CD14-positive monocyte (primary cell): Measurements from ENCODE around the gene PDE11A. TPM values are rescaled to one million over a fixed set of nuclear protein-coding genes. Genes with fewer than 3 reads are reported as not detected.

ENCODE experiments used
- DNase-seq, 3 donors: peaks; one replicate each; pipeline ENCODE4 v3.0.0-alpha.2; 2011 to 2022
- H2AFZ ChIP-seq: 2 replicates; pipeline ENCODE4 v1.6.0; 2012; ENCODE audit warnings: mild to moderate bottlenecking, low read depth, low read length, inconsistent platforms; ENCODE audit not compliant: insufficient read depth, poor library complexity, severe bottlenecking
- H3K27ac ChIP-seq, 2 donors: 1 replicate in 1 of 2; 2 replicates in 1 of 2; pipeline ENCODE4 v1.5.1; 2012 to 2013; ENCODE audit warnings: low read length in 2 of 2, control low read depth in 1 of 2, inconsistent platforms in 1 of 2, low read depth in 1 of 2, mild to moderate bottlenecking in 1 of 2
- H3K27me3 ChIP-seq, 2 donors: one replicate each; pipeline versions ENCODE4 v1.6.0 to v1.6.1; 2011 to 2013; ENCODE audit warnings: low read length in 2 of 2; ENCODE audit not compliant: control insufficient read depth in 2 of 2, insufficient read depth in 2 of 2
- H3K36me3 ChIP-seq, 2 donors: replicated peaks in 1 of 2; 1 replicate in 1 of 2; 2 replicates in 1 of 2; pipeline versions ENCODE4 v1.5.1 to v1.6.1; 2012 to 2013; ENCODE audit warnings: low read length in 2 of 2, control low read depth in 1 of 2, inconsistent platforms in 1 of 2, mild to moderate bottlenecking in 1 of 2; ENCODE audit not compliant: insufficient read depth in 2 of 2, control insufficient read depth in 1 of 2
- H3K4me1 ChIP-seq, 2 donors: 1 replicate in 1 of 2; 2 replicates in 1 of 2; pipeline versions ENCODE4 v1.5.1 to v1.6.1; 2012 to 2013; ENCODE audit warnings: low read length in 2 of 2, control low read depth in 1 of 2, inconsistent platforms in 1 of 2, mild to moderate bottlenecking in 1 of 2, moderate library complexity in 1 of 2; ENCODE audit not compliant: insufficient read depth in 2 of 2, control insufficient read depth in 1 of 2
- H3K4me2 ChIP-seq: replicated peaks from 2 replicates; pipeline ENCODE3; 2012; ENCODE audit warnings: low read length, moderate library complexity, mild to moderate bottlenecking; ENCODE audit not compliant: poor library complexity, severe bottlenecking; ENCODE audit errors: extremely low read depth
- H3K4me3 ChIP-seq, 3 experiments: fragments of 200-600 bp in 1 of 3; sonication (generic) in 1 of 3; replicated peaks in 1 of 3; 1 replicate in 2 of 3; 2 replicates in 1 of 3; pipeline ENCODE4 v1.5.1; 2011 to 2013; ENCODE audit warnings: low read length in 3 of 3, mild to moderate bottlenecking in 3 of 3, control low read depth in 2 of 3, low read depth in 2 of 3, inconsistent platforms in 1 of 3, moderate library complexity in 1 of 3
- H3K79me2 ChIP-seq: 2 replicates; pipeline ENCODE4 v1.6.0; 2012; ENCODE audit warnings: mild to moderate bottlenecking, control low read depth, inconsistent platforms, low read length, moderate library complexity; ENCODE audit not compliant: insufficient read depth
- H3K9ac ChIP-seq: 2 replicates; pipeline ENCODE4 v1.6.0; 2017; ENCODE audit warnings: low read length, mild to moderate bottlenecking; ENCODE audit not compliant: insufficient read depth, poor library complexity, severe bottlenecking
- H3K9me3 ChIP-seq, 2 donors: replicated peaks in 1 of 2; 1 replicate in 1 of 2; 2 replicates in 1 of 2; pipeline versions ENCODE4 v1.5.1 to v1.6.1; 2012 to 2013; ENCODE audit warnings: low read length in 2 of 2, control low read depth in 1 of 2; ENCODE audit not compliant: control insufficient read depth in 1 of 2, insufficient read depth in 1 of 2
- H4K20me1 ChIP-seq: 2 replicates; pipeline ENCODE4 v1.6.0; 2012; ENCODE audit warnings: mild to moderate bottlenecking, low read length, control low read depth, moderate library complexity; ENCODE audit not compliant: insufficient read depth
- H3K27ac Mint-ChIP-seq, 7 donors: one replicate each; pipeline ENCODE4 v1.8.0; 2020; ENCODE audit warnings: mild to moderate bottlenecking in 7 of 7, mixed read lengths in 7 of 7, moderate library complexity in 6 of 7, inconsistent platforms in 2 of 7
- H3K27me3 Mint-ChIP-seq, 3 donors: one replicate each; pipeline ENCODE4 v1.8.0; 2021 to 2022; ENCODE audit warnings: low read depth in 3 of 3, mild to moderate bottlenecking in 3 of 3, mixed read lengths in 3 of 3, moderate library complexity in 3 of 3, inconsistent platforms in 1 of 3
- H3K36me3 Mint-ChIP-seq, 2 donors: one replicate each; pipeline ENCODE4 v1.8.0; 2020; ENCODE audit warnings: mixed read lengths in 2 of 2, inconsistent platforms in 1 of 2, mild to moderate bottlenecking in 1 of 2
- H3K4me1 Mint-ChIP-seq: one replicate; pipeline ENCODE4 v1.8.0; 2020; ENCODE audit warnings: mild to moderate bottlenecking, mixed read lengths
- H3K4me3 Mint-ChIP-seq, 2 donors: one replicate each; pipeline ENCODE4 v1.8.0; 2020; ENCODE audit warnings: mild to moderate bottlenecking in 2 of 2, mixed read lengths in 2 of 2, moderate library complexity in 1 of 2
- H3K9me3 Mint-ChIP-seq, 7 donors: one replicate each; pipeline ENCODE4 v1.8.0; 2020 to 2022; ENCODE audit warnings: mixed read lengths in 7 of 7, mild to moderate bottlenecking in 6 of 7, moderate library complexity in 6 of 7, inconsistent platforms in 2 of 7
- CTCF ChIP-seq: fragments of 200-600 bp; IDR thresholded peaks from one replicate; pipeline ENCODE4 v1.8.0; 2022; ENCODE audit warnings: antibody characterized with exemption, mild to moderate bottlenecking
- WGBS: methylation state at CpG from one replicate; pipeline ENCODE4 v1.1.5; 2013; ENCODE audit warnings: missing lambda C conversion rate; ENCODE audit not compliant: insufficient coverage; 5-methylcytosine and 5-hydroxymethylcytosine counted together
- intact Hi-C, 2 donors: fragments of 100-400 bp; cut with micrococcal nuclease; formaldehyde crosslinking; loops; one replicate each; pipeline versions ENCODE4 v1.15.0 to v1.15.1; 2023
- polyA plus RNA-seq, 3 donors: library from polyadenylated mRNA; depleted of rRNA in 1 of 3; unstranded in 2 of 3; stranded (reverse) in 1 of 3; fragments of 300-500 nt in 2 of 3; fragments of >200 nt in 1 of 3; fragmentation: Illumina TruSeq in 2 of 3; gene quantifications; 1 replicate in 2 of 3; 2 replicates in 1 of 3; pipeline ENCODE4 v1.2.3, GENCODE V29; 2012 to 2021

Gene PDE11A
- polyA plus RNA-seq, 3 donors, result not detected

- Histone ChIP-seq H3K4me2 (no peak overlapping the region), H3K9ac (no peak overlapping the region), H3K36me3 (no peaks in the 10 kb centered on the region), H3K79me2 (no peaks in the 10 kb centered on the region), H2AFZ (no peak overlapping the region), H3K27ac (no peak overlapping the region), H3K9me3 (peaks cover 0 to 3% of the 10 kb centered on the region in 2 donors), H4K20me1 (no peaks in the 10 kb centered on the region), H3K4me3 (no peak overlapping the region), H3K27me3 (no peaks in the 10 kb centered on the region), H3K4me1 (no peaks in the 10 kb centered on the region)
- TF ChIP-seq CTCF, result no peak
- intact Hi-C loops, result no loop called here
- no CpG with 5 or more reads among the region's 1 CpG for WGBS
- Mint-ChIP-seq H3K4me1 (no peaks in the 10 kb centered on the region), H3K27me3 (peaks cover 0 to 2% (median 0%) of the 10 kb centered on the region in 3 donors), H3K36me3 (no peaks in the 10 kb centered on the region), H3K9me3 (peaks cover 1 to 12% (median 5%) of the 10 kb centered on the region in 7 donors), H3K27ac (no peak overlapping the region), H3K4me3 (no peak overlapping the region)
- no peak for DNase-seq
These were observed 43.2 kb downstream of the PDE11A start for GRCh38 chr2:178029342-178029741.

- no CpG with 5 or more reads among the region's 4 CpGs for WGBS
These were observed 46.9 kb downstream of the PDE11A start for GRCh38 chr2:178025551-178026185.

More at GRCh38 chr2:178025551-178026185, 46.9 kb downstream of the PDE11A start:
- Histone ChIP-seq H3K36me3 (no peaks in the 10 kb centered on the region), H3K4me2 (no peak overlapping the region), H3K27me3 (no peaks in the 10 kb centered on the region), H3K9ac (no peak overlapping the region), H3K9me3 (no peaks in the 10 kb centered on the region), H4K20me1 (no peaks in the 10 kb centered on the region), H3K79me2 (no peaks in the 10 kb centered on the region), H3K27ac (no peak overlapping the region), H3K4me3 (no peak overlapping the region), H3K4me1 (no peaks in the 10 kb centered on the region), H2AFZ (no peak overlapping the region)
- Mint-ChIP-seq H3K27me3 (peaks cover 0 to 2% (median 2%) of the 10 kb centered on the region in 3 donors), H3K4me1 (no peaks in the 10 kb centered on the region), H3K4me3 (no peak overlapping the region), H3K27ac (no peak overlapping the region), H3K9me3 (peaks cover 0 to 2% (median 0%) of the 10 kb centered on the region in 7 donors), H3K36me3 (no peaks in the 10 kb centered on the region)
- DNase-seq, result no peak
- TF ChIP-seq CTCF, result no peak
- intact Hi-C loops, result no loop called here
